Right lobe of liver (tissue), 4 donors: ENCODE measurements around the gene PCNT.

ENCODE experiments used
- POLR2A ChIP-seq: fragments of 450-650 bp; IDR thresholded peaks from one replicate; pipeline ENCODE4 v1.6.1; 2017; ENCODE audit warnings: antibody characterized with exemption, mild to moderate bottlenecking
- TF ChIP-seq, protein P1 (sequence below), 4 donors: fragments of 200-600 bp in 3 of 4; fragments of 450-650 bp in 1 of 4; IDR thresholded peaks; one replicate each; pipeline versions ENCODE4 v1.5.1 to v1.8.0; 2016 to 2022; ENCODE audit warnings: antibody characterized with exemption in 4 of 4, mild to moderate bottlenecking in 2 of 4
- donor health status: DM: no; HTN: no; CAD: no.
- donor health status: DM: no; HTN: no; CAD: no.
- donor health status: DM: no; HTN: yes; CAD: no.

DNA sequence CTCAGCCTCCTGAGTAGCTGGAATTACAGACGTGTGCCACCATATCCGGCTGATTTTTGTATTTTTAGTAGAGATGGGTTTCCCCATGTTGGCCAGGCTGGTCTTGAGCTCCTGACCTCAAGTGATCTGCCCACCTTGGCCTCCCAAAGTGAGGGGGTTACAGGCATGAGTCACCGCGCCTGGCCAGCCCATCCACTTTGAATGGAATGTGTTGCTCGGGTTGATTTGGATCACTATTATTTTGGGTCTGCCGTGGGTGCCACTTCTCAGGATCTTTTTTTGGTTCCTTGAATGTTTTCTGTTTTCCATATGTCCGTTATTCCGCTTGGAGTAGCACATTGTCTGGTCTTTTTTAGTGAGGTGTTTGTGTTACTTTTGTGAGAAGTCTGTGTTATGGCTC is 17.0 kb downstream of the PCNT start:
- TF ChIP-seq, protein P1, sequence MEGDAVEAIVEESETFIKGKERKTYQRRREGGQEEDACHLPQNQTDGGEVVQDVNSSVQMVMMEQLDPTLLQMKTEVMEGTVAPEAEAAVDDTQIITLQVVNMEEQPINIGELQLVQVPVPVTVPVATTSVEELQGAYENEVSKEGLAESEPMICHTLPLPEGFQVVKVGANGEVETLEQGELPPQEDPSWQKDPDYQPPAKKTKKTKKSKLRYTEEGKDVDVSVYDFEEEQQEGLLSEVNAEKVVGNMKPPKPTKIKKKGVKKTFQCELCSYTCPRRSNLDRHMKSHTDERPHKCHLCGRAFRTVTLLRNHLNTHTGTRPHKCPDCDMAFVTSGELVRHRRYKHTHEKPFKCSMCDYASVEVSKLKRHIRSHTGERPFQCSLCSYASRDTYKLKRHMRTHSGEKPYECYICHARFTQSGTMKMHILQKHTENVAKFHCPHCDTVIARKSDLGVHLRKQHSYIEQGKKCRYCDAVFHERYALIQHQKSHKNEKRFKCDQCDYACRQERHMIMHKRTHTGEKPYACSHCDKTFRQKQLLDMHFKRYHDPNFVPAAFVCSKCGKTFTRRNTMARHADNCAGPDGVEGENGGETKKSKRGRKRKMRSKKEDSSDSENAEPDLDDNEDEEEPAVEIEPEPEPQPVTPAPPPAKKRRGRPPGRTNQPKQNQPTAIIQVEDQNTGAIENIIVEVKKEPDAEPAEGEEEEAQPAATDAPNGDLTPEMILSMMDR (IDR thresholded peaks at IDR 0.05) = no peak
- TF ChIP-seq POLR2A = no peak
